HCT116 (cell line): ENCODE measurements around the gene OR2J1. TPM values are rescaled to one million over a fixed set of nuclear protein-coding genes. Genes with fewer than 3 reads are reported as not detected.
"Not testable (repeated sequence)": the region's sequence is repeated elsewhere in the genome, so short reads cannot be mapped to it uniquely, and the experiment has no call there.

Experiments
- ATAC-seq: fragments of 200-7000 bp; cut with Tn5 transposase; 2 replicates; pipeline ENCODE4 v1.9.1; 2020; ENCODE audit warnings: mild to moderate bottlenecking, moderate library complexity
- BruUV-seq: library from RNA; stranded (reverse); fragments of 400-500 nt; replicated peaks from 2 replicates; lab custom pipeline; 2021; lab: Mats Ljungman, UMichigan
- CTCF ChIA-PET: fragments of 300-600 bp; sonication (Branson Sonifier 250); formaldehyde crosslinking; loops from one replicate; lab custom pipeline; 2021; ENCODE audit warnings: antibody characterized with exemption; lab: Charles Lee
- POLR2A ChIA-PET: fragments of 300-600, 350-600 bp; sonication (Branson Sonifier 250); formaldehyde crosslinking; loops from one replicate; lab custom pipeline; 2021; ENCODE audit warnings: antibody characterized with exemption; lab: Charles Lee
- RAD21 ChIA-PET, 2 experiments: fragments of 300-600 bp; sonication (Branson Sonifier 250); formaldehyde crosslinking; loops; one replicate each; lab custom pipeline; 2023; ENCODE audit warnings: low total read pairs in 2 of 2; ENCODE audit not compliant: uncharacterized antibody in 2 of 2, unreplicated experiment in 2 of 2, low non-redundant PET in 1 of 2; lab: Charles Lee
- DNase-seq: peaks from one replicate; pipeline ENCODE4 v3.0.0-alpha.2; 2010; ENCODE audit warnings: low read depth, low spot score
- H2AFZ ChIP-seq: fragments of 200-600 bp; shearing (Covaris generic), sonication (generic); 2 replicates; pipeline ENCODE4 v1.6.1; 2017; ENCODE audit warnings: low read depth, mixed run types, mixed read lengths, antibody characterized with exemption, low read length; ENCODE audit not compliant: poor library complexity, severe bottlenecking
- H3K27ac ChIP-seq: 2 replicates; pipeline ENCODE4 v1.5.1; 2012; ENCODE audit warnings: low read depth, low read length
- H3K27me3 ChIP-seq: fragments of 200-600 bp; sonication (generic); 2 replicates; pipeline ENCODE4 v1.6.1; 2016; ENCODE audit warnings: mixed run types, low read length, mixed read lengths; ENCODE audit not compliant: insufficient read depth
- H3K36me3 ChIP-seq, 2 experiments: fragments of 200-500 bp in 1 of 2; fragments of 200-600 bp in 1 of 2; sonication (Bioruptor generic) in 1 of 2; sonication (generic) in 1 of 2; 2 replicates each; pipeline versions ENCODE4 v1.5.1 to v1.6.1; 2014 to 2016; ENCODE audit warnings: low read length in 2 of 2, inconsistent platforms in 1 of 2, mixed read lengths in 1 of 2, mixed run types in 1 of 2; ENCODE audit not compliant: insufficient read depth in 2 of 2, control insufficient read depth in 1 of 2
- H3K4me1 ChIP-seq, 2 experiments: fragments of 200-600 bp in 1 of 2; sonication (generic) in 1 of 2; 2 replicates each; pipeline versions ENCODE4 v1.5.1 to v1.6.1; 2012 to 2017; ENCODE audit warnings: low read length in 2 of 2, inconsistent platforms in 1 of 2, mild to moderate bottlenecking in 1 of 2, mixed read lengths in 1 of 2, mixed run types in 1 of 2, moderate library complexity in 1 of 2; ENCODE audit not compliant: insufficient read depth in 2 of 2, control insufficient read depth in 1 of 2
- H3K4me2 ChIP-seq: fragments of 200-600 bp; sonication (generic); 2 replicates; pipeline ENCODE4 v1.6.1; 2017; ENCODE audit warnings: mixed run types, low read length, mixed read lengths
- H3K4me3 ChIP-seq, 2 experiments: fragments of 200-600 bp in 1 of 2; sonication (generic) in 1 of 2; replicated peaks in 1 of 2; 2 replicates each; pipeline ENCODE4 v1.5.1; 2011 to 2016; ENCODE audit warnings: low read length in 2 of 2, control low read depth in 1 of 2, low read depth in 1 of 2, mild to moderate bottlenecking in 1 of 2, mixed read lengths in 1 of 2, mixed run types in 1 of 2
- H3K79me2 ChIP-seq: fragments of 200-600 bp; sonication (generic); 2 replicates; pipeline ENCODE4 v1.6.1; 2017; ENCODE audit warnings: mild to moderate bottlenecking, mixed run types, low read length, moderate library complexity, mixed read lengths; ENCODE audit not compliant: insufficient read depth
- H3K9ac ChIP-seq: fragments of 200-600 bp; sonication (generic); 2 replicates; pipeline ENCODE4 v1.6.1; 2016; ENCODE audit warnings: low read length, mixed read lengths
- H3K9me2 ChIP-seq: fragments of 200-600 bp; sonication (generic), shearing (Covaris generic); 2 replicates; pipeline ENCODE4 v1.6.1; 2017; ENCODE audit warnings: mixed run types, mild to moderate bottlenecking, moderate library complexity; ENCODE audit not compliant: insufficient read depth
- H3K9me3 ChIP-seq, 2 experiments: fragments of 200-500 bp in 1 of 2; fragments of 200-600 bp in 1 of 2; sonication (Bioruptor generic) in 1 of 2; sonication (generic) in 1 of 2; 2 replicates each; pipeline ENCODE4 v1.6.1; 2014 to 2017; ENCODE audit warnings: low read length in 2 of 2, mixed read lengths in 2 of 2, inconsistent platforms in 1 of 2, low read depth in 1 of 2, mild to moderate bottlenecking in 1 of 2, mixed run types in 1 of 2, moderate library complexity in 1 of 2; ENCODE audit not compliant: control insufficient read depth in 1 of 2, insufficient read depth in 1 of 2
- H4K20me1 ChIP-seq: fragments of 200-600 bp; sonication (generic), shearing (Covaris generic); 2 replicates; pipeline ENCODE4 v1.6.1; 2017; ENCODE audit warnings: mixed run types, mild to moderate bottlenecking, moderate library complexity; ENCODE audit not compliant: insufficient read depth
- FOSL1 ChIP-seq: IDR thresholded peaks from 2 replicates; pipeline ENCODE4 v1.6.1; 2012; ENCODE audit warnings: low read depth
- JUND ChIP-seq: IDR thresholded peaks from 2 replicates; pipeline ENCODE4 v1.6.1; 2012
- intact Hi-C: fragments of 100-400 bp; cut with micrococcal nuclease; formaldehyde crosslinking; loops from 2 replicates; pipeline ENCODE4 v1.10.0; 2022
- total RNA-seq: library from RNA; stranded (reverse); gene quantifications from one replicate; pipeline ENCODE4 v1.2.1, GENCODE V29; 2021; ENCODE audit not compliant: unreplicated experiment

The OR2J1 gene
- total RNA-seq, 1 experiment from 2014 or later, result not detected

- TF ChIP-seq FOSL1, result no peak
- no peak for TF ChIP-seq JUND
Observed at GRCh38 chr6:29147074-29147473, 47.8 kb downstream of the OR2J1 start (continued).

- H3K9me2 ChIP-seq, H3K27me3 ChIP-seq, H3K9me3 ChIP-seq, H3K9ac ChIP-seq, H3K4me3 ChIP-seq, BruUV-seq, H3K36me3 ChIP-seq, H3K4me2 ChIP-seq, RAD21 ChIA-PET, H4K20me1 ChIP-seq, H3K79me2 ChIP-seq, ATAC-seq, H2AFZ ChIP-seq, intact Hi-C loops, POLR2A ChIA-PET, H3K4me1 ChIP-seq, DNase-seq, H3K27ac ChIP-seq, CTCF ChIA-PET: not testable (repeated sequence)
Observed at GRCh38 chr6:29149444-29149843, 50.2 kb downstream of the OR2J1 start.

Other genes starting within 250 kb of the OR2J1 start
- 62.5 TPM for gene TRIM27, start 175.5 kb upstream of the OR2J1 start, total RNA-seq
- gene ZNF311, start 94.2 kb upstream of the OR2J1 start, total RNA-seq, result not detected
- gene OR2W1, start 54.3 kb upstream of the OR2J1 start, total RNA-seq, result not detected
- gene OR2B3, start 12.2 kb upstream of the OR2J1 start, total RNA-seq, result not detected
- gene OR2J3, start 8.6 kb downstream of the OR2J1 start, total RNA-seq, result not detected
- not detected for gene OR2J2, start 71.4 kb downstream of the OR2J1 start, total RNA-seq
- gene OR14J1, start 202.2 kb downstream of the OR2J1 start, total RNA-seq, result not detected